GM10248 (cell line): Measurements from ENCODE around the gene ASPHD2.

Experiments used
- CTCF ChIA-PET: fragments of 300-600 bp; sonication (Branson Sonifier 250); formaldehyde crosslinking; extraction: SDS; loops from one replicate; lab custom pipeline; 2021; ENCODE audit warnings: antibody characterized with exemption; lab: Yijun Ruan, JAX
- POLR2A ChIA-PET: fragments of 350-650 bp; sonication (Branson Sonifier 250); formaldehyde crosslinking; extraction: SDS; loops from one replicate; lab custom pipeline; 2020; ENCODE audit warnings: antibody characterized with exemption; lab: Yijun Ruan, JAX
- DNase-seq: peaks from one replicate; pipeline ENCODE4 v3.0.0; 2012; ENCODE audit errors: extremely low spot score
- CTCF ChIP-seq: IDR thresholded peaks from 2 replicates; pipeline ENCODE4 v1.5.1; 2012; ENCODE audit warnings: mild to moderate bottlenecking, low read depth; ENCODE audit errors: extremely low read depth, missing control alignments, control extremely low read depth

ASPHD2 gene

GRCh38 chr22:26494506-26494905 lies 65.4 kb downstream of the ASPHD2 start:
- DNase-seq = no peak
- TF ChIP-seq CTCF = no peak
- ChIA-PET CTCF (interaction anchor here (0.9 to 1.9 kb wide), 4 partner anchors 9 to 170 kb away, joined by 3 to 6 read pairs (median 6); partner anchors contain the start of genes HPS4 and SRRD), POLR2A (no interaction called here)
